ENCODE results near the gene SLIT3.

DNA sequence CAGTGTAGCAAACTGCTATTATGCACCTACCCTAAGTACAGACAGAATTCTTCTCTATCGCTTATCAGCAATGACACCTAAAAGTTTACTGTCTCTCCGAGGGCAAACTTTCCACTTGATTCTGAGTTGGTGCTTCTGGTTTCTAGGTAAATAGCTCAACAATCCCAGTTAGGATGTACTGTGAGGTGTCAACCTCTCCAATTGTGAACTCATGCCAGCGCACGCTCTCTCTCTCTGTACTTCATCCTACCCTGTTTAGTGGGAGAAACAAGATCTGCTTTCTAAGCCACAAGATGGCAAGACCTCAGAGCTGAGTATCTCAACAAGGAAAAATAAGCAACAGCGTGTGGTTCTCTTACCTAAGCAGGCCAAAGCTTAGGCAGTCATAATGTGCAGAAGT lies 335.3 kb downstream of the SLIT3 start:
- TF ChIP-seq, protein P1, sequence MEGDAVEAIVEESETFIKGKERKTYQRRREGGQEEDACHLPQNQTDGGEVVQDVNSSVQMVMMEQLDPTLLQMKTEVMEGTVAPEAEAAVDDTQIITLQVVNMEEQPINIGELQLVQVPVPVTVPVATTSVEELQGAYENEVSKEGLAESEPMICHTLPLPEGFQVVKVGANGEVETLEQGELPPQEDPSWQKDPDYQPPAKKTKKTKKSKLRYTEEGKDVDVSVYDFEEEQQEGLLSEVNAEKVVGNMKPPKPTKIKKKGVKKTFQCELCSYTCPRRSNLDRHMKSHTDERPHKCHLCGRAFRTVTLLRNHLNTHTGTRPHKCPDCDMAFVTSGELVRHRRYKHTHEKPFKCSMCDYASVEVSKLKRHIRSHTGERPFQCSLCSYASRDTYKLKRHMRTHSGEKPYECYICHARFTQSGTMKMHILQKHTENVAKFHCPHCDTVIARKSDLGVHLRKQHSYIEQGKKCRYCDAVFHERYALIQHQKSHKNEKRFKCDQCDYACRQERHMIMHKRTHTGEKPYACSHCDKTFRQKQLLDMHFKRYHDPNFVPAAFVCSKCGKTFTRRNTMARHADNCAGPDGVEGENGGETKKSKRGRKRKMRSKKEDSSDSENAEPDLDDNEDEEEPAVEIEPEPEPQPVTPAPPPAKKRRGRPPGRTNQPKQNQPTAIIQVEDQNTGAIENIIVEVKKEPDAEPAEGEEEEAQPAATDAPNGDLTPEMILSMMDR (IDR thresholded peaks at IDR 0.05), result no peak
- no peak for TF ChIP-seq POLR2AphosphoS5 (IDR thresholded peaks at IDR 0.05)

Data from esophagus muscularis mucosa (tissue), 3 donors.